ENCODE measurements around the gene GPD2.

GRCh38 chr2:156448766-156449165 lies 12.6 kb downstream of the GPD2 start:
- TF ChIP-seq GATA2 (IDR thresholded peaks at IDR 0.05; ENCODE audit: low read depth, low read length): no peak
- TF ChIP-seq GATA3 (IDR thresholded peaks at IDR 0.05; ENCODE audit: low read depth, low read length): no peak

All from SH-SY5Y (cell line).